Neural crest cell (in vitro differentiated cells): ENCODE results near the gene DIAPH3. TPM values are rescaled to one million over a fixed set of nuclear protein-coding genes. Genes with fewer than 3 reads are reported as not detected.

Source experiments
- DNase-seq: peaks from one replicate; pipeline ENCODE4 v3.0.0; 2021; ENCODE audit warnings: low read depth, mixed read lengths, low spot score
- H3K27ac Mint-ChIP-seq: one replicate; pipeline ENCODE4 v1.8.0; 2021; ENCODE audit warnings: mild to moderate bottlenecking, mixed read lengths; ENCODE audit not compliant: unreplicated experiment
- H3K27me3 Mint-ChIP-seq: 2 replicates; pipeline ENCODE4 v1.8.0; 2021; ENCODE audit warnings: low read depth, mild to moderate bottlenecking, mixed read lengths
- H3K36me3 Mint-ChIP-seq: 2 replicates; pipeline ENCODE4 v1.8.0; 2021; ENCODE audit warnings: low read depth, mild to moderate bottlenecking, mixed read lengths
- H3K4me1 Mint-ChIP-seq: 2 replicates; pipeline ENCODE4 v1.8.0; 2021; ENCODE audit warnings: mixed read lengths
- H3K4me3 Mint-ChIP-seq: one replicate; pipeline ENCODE4 v1.8.0; 2021; ENCODE audit warnings: mild to moderate bottlenecking, mixed read lengths
- H3K9me3 Mint-ChIP-seq: 2 replicates; pipeline ENCODE4 v1.8.0; 2021; ENCODE audit warnings: mixed read lengths
- total RNA-seq: library from RNA; stranded (reverse); gene quantifications from 2 replicates; pipeline ENCODE4 v1.2.1, GENCODE V29; 2021
- TF ChIP-seq, protein P1 (sequence below): fragments of 200-600 bp; sonication (generic); conservative IDR thresholded peaks from 2 replicates; pipeline ENCODE4 v1.5.0; 2021; ENCODE audit warnings: antibody characterized with exemption, mild to moderate bottlenecking

Gene DIAPH3
- total RNA-seq, 1 donor from 2014 or later: 16.4 TPM

- H3K4me1 Mint-ChIP-seq: peaks cover 12% of the 10 kb centered on the region
- no peaks in the 10 kb centered on the region for H3K27me3 Mint-ChIP-seq
- H3K27ac Mint-ChIP-seq: no peak overlapping the region
- H3K36me3 Mint-ChIP-seq: no peaks in the 10 kb centered on the region
- no peak for DNase-seq
- H3K9me3 Mint-ChIP-seq: peaks cover 7% of the 10 kb centered on the region
- TF ChIP-seq, protein P1, sequence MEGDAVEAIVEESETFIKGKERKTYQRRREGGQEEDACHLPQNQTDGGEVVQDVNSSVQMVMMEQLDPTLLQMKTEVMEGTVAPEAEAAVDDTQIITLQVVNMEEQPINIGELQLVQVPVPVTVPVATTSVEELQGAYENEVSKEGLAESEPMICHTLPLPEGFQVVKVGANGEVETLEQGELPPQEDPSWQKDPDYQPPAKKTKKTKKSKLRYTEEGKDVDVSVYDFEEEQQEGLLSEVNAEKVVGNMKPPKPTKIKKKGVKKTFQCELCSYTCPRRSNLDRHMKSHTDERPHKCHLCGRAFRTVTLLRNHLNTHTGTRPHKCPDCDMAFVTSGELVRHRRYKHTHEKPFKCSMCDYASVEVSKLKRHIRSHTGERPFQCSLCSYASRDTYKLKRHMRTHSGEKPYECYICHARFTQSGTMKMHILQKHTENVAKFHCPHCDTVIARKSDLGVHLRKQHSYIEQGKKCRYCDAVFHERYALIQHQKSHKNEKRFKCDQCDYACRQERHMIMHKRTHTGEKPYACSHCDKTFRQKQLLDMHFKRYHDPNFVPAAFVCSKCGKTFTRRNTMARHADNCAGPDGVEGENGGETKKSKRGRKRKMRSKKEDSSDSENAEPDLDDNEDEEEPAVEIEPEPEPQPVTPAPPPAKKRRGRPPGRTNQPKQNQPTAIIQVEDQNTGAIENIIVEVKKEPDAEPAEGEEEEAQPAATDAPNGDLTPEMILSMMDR: no peak
- no peak overlapping the region for H3K4me3 Mint-ChIP-seq
Measured at GRCh38 chr13:59755632-59756290, 408.0 kb downstream of the DIAPH3 start.

DNA sequence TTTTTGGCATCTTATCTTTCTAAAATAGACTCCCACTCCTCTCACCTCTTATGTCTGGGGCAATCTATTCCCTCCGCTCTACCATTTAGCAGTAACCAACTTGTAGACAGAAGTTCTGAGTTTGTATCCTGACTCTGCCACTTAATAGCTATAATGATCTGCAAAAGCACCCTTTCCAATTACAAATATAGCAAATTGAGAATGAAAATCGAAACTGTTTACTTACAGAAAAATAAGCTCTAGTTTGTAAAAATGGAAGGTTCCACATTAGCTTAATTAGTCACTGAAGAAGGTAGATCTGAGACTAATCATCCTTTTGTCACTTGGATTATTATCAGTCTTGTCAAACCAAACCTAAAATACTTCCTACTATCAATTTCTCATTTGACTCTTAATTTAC, 409.3 kb downstream of the DIAPH3 start:
- no peak overlapping the region for H3K27ac Mint-ChIP-seq
- H3K36me3 Mint-ChIP-seq: no peaks in the 10 kb centered on the region
- no peak overlapping the region for H3K4me3 Mint-ChIP-seq
- no peak for DNase-seq
- peaks cover 7% of the 10 kb centered on the region for H3K9me3 Mint-ChIP-seq
- no peaks in the 10 kb centered on the region for H3K27me3 Mint-ChIP-seq
- peaks cover 22% of the 10 kb centered on the region for H3K4me1 Mint-ChIP-seq
- TF ChIP-seq, protein P1: no peak

- DNase-seq: peak; percentile 52
- Mint-ChIP-seq H3K36me3 (no peaks in the 10 kb centered on the region), H3K4me3 (peak overlapping the region; percentile 45), H3K4me1 (peaks cover 22% of the 10 kb centered on the region), H3K27me3 (no peaks in the 10 kb centered on the region), H3K27ac (peak overlapping the region; percentile 60), H3K9me3 (no peaks in the 10 kb centered on the region)
- TF ChIP-seq, protein P1: no peak
Measured at GRCh38 chr13:59750860-59751259, 412.9 kb downstream of the DIAPH3 start.

DNA sequence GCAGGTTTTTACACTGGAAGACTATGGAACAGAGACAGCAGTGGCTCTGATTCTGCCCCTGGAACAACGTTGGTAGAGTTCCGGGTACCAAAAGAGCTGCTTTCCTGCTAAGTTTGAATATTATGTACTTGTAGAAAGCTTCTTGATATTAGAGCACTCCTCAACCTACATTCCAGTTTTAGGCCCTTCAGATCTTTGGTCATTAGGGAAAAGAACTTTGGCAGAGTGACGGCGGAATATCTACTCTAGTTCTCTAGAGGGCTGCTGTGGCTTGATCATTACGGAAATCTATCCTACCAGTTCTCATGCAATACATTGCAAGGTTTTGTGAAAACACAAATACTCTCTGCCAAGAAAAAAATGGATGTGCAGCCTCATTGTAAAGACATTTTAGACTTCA, 415.7 kb downstream of the DIAPH3 start:
- DNase-seq: no peak
- peaks cover 33% of the 10 kb centered on the region for H3K4me1 Mint-ChIP-seq
- H3K9me3 Mint-ChIP-seq: peaks cover 3% of the 10 kb centered on the region
- H3K36me3 Mint-ChIP-seq: no peaks in the 10 kb centered on the region
- no peak overlapping the region for H3K4me3 Mint-ChIP-seq
- H3K27me3 Mint-ChIP-seq: no peaks in the 10 kb centered on the region
- TF ChIP-seq, protein P1: no peak
- no peak overlapping the region for H3K27ac Mint-ChIP-seq

GRCh38 chr13:59747529-59747928, 416.2 kb downstream of the DIAPH3 start:
- H3K4me1 Mint-ChIP-seq: peaks cover 33% of the 10 kb centered on the region
- H3K4me3 Mint-ChIP-seq: no peak overlapping the region
- H3K36me3 Mint-ChIP-seq: no peaks in the 10 kb centered on the region
- H3K27ac Mint-ChIP-seq: no peak overlapping the region
- TF ChIP-seq, protein P1: no peak
- no peak for DNase-seq
- H3K9me3 Mint-ChIP-seq: peaks cover 3% of the 10 kb centered on the region
- H3K27me3 Mint-ChIP-seq: no peaks in the 10 kb centered on the region
